Effector memory CD8-positive, alpha-beta T cell (primary cell): Measurements from ENCODE around the gene NUBP2.
"Not testable (repeated sequence)": the region's sequence is repeated elsewhere in the genome, so short reads cannot be mapped to it uniquely, and the experiment has no call there.

Source experiments
- ATAC-seq: fragments of 150-1000 bp; cut with Tn5 transposase; replicated peaks from 2 replicates; pipeline ENCODE4 v1.10.0; 2021; ENCODE audit warnings: mild to moderate bottlenecking, moderate library complexity
- DNase-seq, 3 experiments: peaks; one replicate each; pipeline ENCODE4 v3.0.0; 2021
- H3K27ac Mint-ChIP-seq, 2 donors: one replicate each; pipeline ENCODE4 v1.8.0; 2022; ENCODE audit warnings: mild to moderate bottlenecking in 2 of 2, mixed read lengths in 2 of 2, moderate library complexity in 2 of 2
- H3K27me3 Mint-ChIP-seq, 2 donors: one replicate each; pipeline ENCODE4 v1.8.0; 2022; ENCODE audit warnings: mixed read lengths in 2 of 2
- H3K36me3 Mint-ChIP-seq: one replicate; pipeline ENCODE4 v1.8.0; 2022; ENCODE audit warnings: mild to moderate bottlenecking, moderate library complexity, mixed read lengths; ENCODE audit not compliant: insufficient read depth
- H3K4me1 Mint-ChIP-seq, 2 donors: one replicate each; pipeline ENCODE4 v1.8.0; 2022; ENCODE audit warnings: low read depth in 2 of 2, mixed read lengths in 2 of 2
- H3K4me3 Mint-ChIP-seq, 2 donors: one replicate each; pipeline ENCODE4 v1.8.0; 2022; ENCODE audit warnings: mild to moderate bottlenecking in 2 of 2, mixed read lengths in 2 of 2, moderate library complexity in 2 of 2
- H3K9me3 Mint-ChIP-seq, 2 donors: one replicate each; pipeline ENCODE4 v1.8.0; 2022; ENCODE audit warnings: mixed read lengths in 2 of 2

NUBP2 gene

GRCh38 chr16:1789643-1790045 is 6.9 kb downstream of the NUBP2 start:
- no peak overlapping the region for H3K4me3 Mint-ChIP-seq
- no peaks in the 10 kb centered on the region for H3K9me3 Mint-ChIP-seq
- H3K36me3 Mint-ChIP-seq: peaks cover 18% of the 10 kb centered on the region
- H3K4me1 Mint-ChIP-seq: peaks cover 8 to 12% of the 10 kb centered on the region in 2 donors
- ATAC-seq (no peak), DNase-seq (no peak)
- H3K27ac Mint-ChIP-seq: no peak overlapping the region
- no peaks in the 10 kb centered on the region for H3K27me3 Mint-ChIP-seq

GRCh38 chr16:1790261-1790610 is 7.5 kb downstream of the NUBP2 start:
- peaks cover 16% of the 10 kb centered on the region for H3K36me3 Mint-ChIP-seq
- ATAC-seq: no peak
- no peaks in the 10 kb centered on the region for H3K27me3 Mint-ChIP-seq
- H3K4me3 Mint-ChIP-seq: no peak overlapping the region
- no peak overlapping the region for H3K27ac Mint-ChIP-seq
- peaks cover 5 to 9% of the 10 kb centered on the region in 2 donors for H3K4me1 Mint-ChIP-seq
- no peak for DNase-seq
- no peaks in the 10 kb centered on the region for H3K9me3 Mint-ChIP-seq

- Mint-ChIP-seq H3K27ac (no peak overlapping the region), H3K4me1 (peaks cover 4% of the 10 kb centered on the region in 2 donors), H3K4me3 (no peak overlapping the region), H3K9me3 (no peaks in the 10 kb centered on the region), H3K36me3 (peaks cover 15% of the 10 kb centered on the region), H3K27me3 (no peaks in the 10 kb centered on the region)
- ATAC-seq (no peak), DNase-seq (no peak)
Measured at GRCh38 chr16:1790611-1791255, 8.0 kb downstream of the NUBP2 start.

- DNase-seq (no peak), ATAC-seq (no peak)
- no peaks in the 10 kb centered on the region for H3K27me3 Mint-ChIP-seq
- H3K4me3 Mint-ChIP-seq: no peak overlapping the region
- H3K36me3 Mint-ChIP-seq: peaks cover 15% of the 10 kb centered on the region
- peaks cover 4% of the 10 kb centered on the region in 2 donors for H3K4me1 Mint-ChIP-seq
- H3K27ac Mint-ChIP-seq: no peak overlapping the region
- H3K9me3 Mint-ChIP-seq: no peaks in the 10 kb centered on the region
Measured at GRCh38 chr16:1791256-1791942, 8.6 kb downstream of the NUBP2 start.

GRCh38 chr16:1791943-1792812 is 9.4 kb downstream of the NUBP2 start:
- peaks cover 11% of the 10 kb centered on the region for H3K36me3 Mint-ChIP-seq
- no peaks in the 10 kb centered on the region for H3K9me3 Mint-ChIP-seq
- no peaks in the 10 kb centered on the region for H3K27me3 Mint-ChIP-seq
- no peak overlapping the region for H3K4me3 Mint-ChIP-seq
- ATAC-seq (no peak), DNase-seq (no peak)
- no peak overlapping the region for H3K27ac Mint-ChIP-seq
- peaks cover 4% of the 10 kb centered on the region in 2 donors for H3K4me1 Mint-ChIP-seq

GRCh38 chr16:1792836-1793577 is 10.2 kb downstream of the NUBP2 start:
- Mint-ChIP-seq H3K27me3 (no peaks in the 10 kb centered on the region), H3K4me1 (peaks cover 4% of the 10 kb centered on the region in 2 donors), H3K4me3 (no peak overlapping the region), H3K27ac (no peak overlapping the region), H3K36me3 (peaks cover 9% of the 10 kb centered on the region), H3K9me3 (no peaks in the 10 kb centered on the region)
- DNase-seq (no peak), ATAC-seq (no peak)

GRCh38 chr16:1793578-1794220 is 10.9 kb downstream of the NUBP2 start, which contains the start of gene IGFALS:
Gene IGFALS, minus strand, starts transcription at chr16:1793705. Its CDS starts 53 bp downstream, at chr16:1793652.
- Mint-ChIP-seq H3K27ac (no peak within 1 kb of the TSS), H3K36me3 (peaks cover 6% of the 10 kb centered on the region), H3K4me3 (no peak within 1 kb of the TSS), H3K9me3 (no peaks in the 10 kb centered on the region), H3K4me1 (peaks cover 4% of the 10 kb centered on the region in 2 donors), H3K27me3 (no peaks in the 10 kb centered on the region)
- no peak for DNase-seq
- no peak for ATAC-seq

- Mint-ChIP-seq H3K36me3 (peaks cover 3% of the 10 kb centered on the region), H3K4me1 (no peaks in the 10 kb centered on the region), H3K4me3 (no peak overlapping the region), H3K9me3 (no peaks in the 10 kb centered on the region), H3K27me3 (no peaks in the 10 kb centered on the region), H3K27ac (no peak overlapping the region)
- ATAC-seq: no peak
- no peak for DNase-seq
Measured at GRCh38 chr16:1794221-1794871, 11.6 kb downstream of the NUBP2 start.

GRCh38 chr16:1794908-1795666 is 12.3 kb downstream of the NUBP2 start:
- DNase-seq (no peak), ATAC-seq (no peak)
- no peak overlapping the region for H3K27ac Mint-ChIP-seq
- H3K36me3 Mint-ChIP-seq: peaks cover 8% of the 10 kb centered on the region
- H3K4me1 Mint-ChIP-seq: no peaks in the 10 kb centered on the region
- no peaks in the 10 kb centered on the region for H3K9me3 Mint-ChIP-seq
- H3K4me3 Mint-ChIP-seq: no peak overlapping the region
- no peaks in the 10 kb centered on the region for H3K27me3 Mint-ChIP-seq

GRCh38 chr16:1799263-1799662 is 16.5 kb downstream of the NUBP2 start:
- ATAC-seq, H3K27me3 Mint-ChIP-seq, H3K36me3 Mint-ChIP-seq: not testable (repeated sequence)

GRCh38 chr16:1800701-1801100 is 17.9 kb downstream of the NUBP2 start:
- ATAC-seq (no peak), DNase-seq (no peak)
- no peaks in the 10 kb centered on the region for H3K27me3 Mint-ChIP-seq
- peaks cover 4% of the 10 kb centered on the region for H3K36me3 Mint-ChIP-seq
- no peak overlapping the region for H3K4me3 Mint-ChIP-seq
- no peak overlapping the region for H3K27ac Mint-ChIP-seq
- no peaks in the 10 kb centered on the region for H3K4me1 Mint-ChIP-seq
- no peaks in the 10 kb centered on the region for H3K9me3 Mint-ChIP-seq

More at GRCh38 chr16:1799263-1799662, 16.5 kb downstream of the NUBP2 start:
- H3K27ac Mint-ChIP-seq, H3K9me3 Mint-ChIP-seq, H3K4me1 Mint-ChIP-seq, H3K4me3 Mint-ChIP-seq, DNase-seq: not testable (repeated sequence)

- Mint-ChIP-seq H3K36me3 (peaks cover 26% of the 10 kb centered on the region), H3K27ac (no peak overlapping the region), H3K4me1 (no peaks in the 10 kb centered on the region), H3K27me3 (no peaks in the 10 kb centered on the region), H3K4me3 (no peak overlapping the region), H3K9me3 (no peaks in the 10 kb centered on the region)
- ATAC-seq (no peak), DNase-seq (no peak)
Measured at GRCh38 chr16:1807626-1808025, 24.9 kb downstream of the NUBP2 start.
